HG02642 (cell line): ENCODE measurements around the gene DHX36.

ENCODE experiments used
- ATAC-seq: cut with Tn5 transposase; IDR thresholded peaks from one replicate; pipeline ENCODE4 v1.9.1; 2021; ENCODE audit warnings: mild to moderate bottlenecking; ENCODE audit not compliant: unreplicated experiment, poor library complexity

DHX36 gene

GRCh38 chr3:154227531-154227930 is 96.8 kb downstream of the DHX36 start:
- ATAC-seq: no peak

- ATAC-seq: no peak
Observed at GRCh38 chr3:154225536-154225935, 98.8 kb downstream of the DHX36 start.

DNA sequence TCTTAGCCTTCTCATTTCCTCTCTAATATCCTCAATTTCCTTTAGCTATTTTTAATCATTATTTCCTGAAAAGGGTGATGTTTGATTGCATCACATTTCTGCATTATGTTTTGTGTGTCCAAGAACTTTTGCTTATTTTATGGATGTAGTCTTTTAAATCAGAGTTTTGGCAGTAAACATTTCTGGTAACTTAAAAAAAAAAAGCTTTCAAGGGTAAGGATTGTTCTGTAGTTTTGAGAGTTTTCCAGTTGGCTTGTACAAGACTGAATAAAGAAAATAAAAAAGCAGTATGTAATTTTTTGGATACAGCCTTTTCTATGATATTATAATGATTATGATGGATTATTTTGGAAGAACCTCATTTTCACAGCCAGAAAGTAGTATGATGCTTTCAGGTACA is 99.4 kb downstream of the DHX36 start:
- ATAC-seq: no peak

DNA sequence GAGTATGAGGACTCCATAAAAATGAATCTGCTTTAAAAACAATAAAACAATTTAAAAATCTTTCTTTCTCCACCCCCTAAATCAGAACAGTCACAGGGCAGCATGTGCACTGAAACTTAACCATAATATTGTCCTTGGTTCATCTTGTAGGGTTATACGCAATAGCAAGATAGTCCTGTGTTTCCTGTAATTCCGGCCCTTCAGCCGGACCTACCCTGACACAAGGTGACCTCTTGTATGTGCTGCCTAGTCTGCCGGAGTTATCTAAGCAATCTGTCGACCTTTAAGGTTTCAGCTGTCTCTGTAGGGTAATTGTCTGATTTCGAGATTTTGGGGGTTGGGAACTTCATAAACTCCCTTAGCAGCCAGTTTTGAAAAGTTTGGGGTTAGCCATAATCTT is 99.9 kb downstream of the DHX36 start:
- ATAC-seq: no peak

- no peak for ATAC-seq
Observed at GRCh38 chr3:154223519-154223918, 100.8 kb downstream of the DHX36 start.
